Caki2 (cell line): Measurements from ENCODE around the gene DOK3. TPM values are rescaled to one million over a fixed set of nuclear protein-coding genes. Genes with fewer than 3 reads are reported as not detected.
A peak's percentile ranks its signal among the peaks of the same experiment; 100 is the strongest.
"Not testable (repeated sequence)": the region's sequence is repeated elsewhere in the genome, so short reads cannot be mapped to it uniquely, and the experiment has no call there.

ENCODE experiments used
- DNase-seq: peaks from one replicate; pipeline ENCODE4 v3.0.0-alpha.2; 2015; ENCODE audit warnings: low read depth
- in situ Hi-C: cut with HindIII; loops from 2 replicates; pipeline ENCODE4 v1.10.0; 2016; ENCODE audit warnings: low sequenced_read_pairs, low pct_unique_long_range_greater_than_20kb, mixed read lengths
- total RNA-seq: library from RNA; depleted of rRNA; stranded (reverse); fragments of >200 nt; shearing (Covaris generic); gene quantifications from 2 replicates; pipeline ENCODE4 v1.2.3, GENCODE V29; 2014; ENCODE audit warnings: low replicate concordance

DOK3 gene
- total RNA-seq, 1 experiment from 2014 or later = 0.57 TPM

DNA sequence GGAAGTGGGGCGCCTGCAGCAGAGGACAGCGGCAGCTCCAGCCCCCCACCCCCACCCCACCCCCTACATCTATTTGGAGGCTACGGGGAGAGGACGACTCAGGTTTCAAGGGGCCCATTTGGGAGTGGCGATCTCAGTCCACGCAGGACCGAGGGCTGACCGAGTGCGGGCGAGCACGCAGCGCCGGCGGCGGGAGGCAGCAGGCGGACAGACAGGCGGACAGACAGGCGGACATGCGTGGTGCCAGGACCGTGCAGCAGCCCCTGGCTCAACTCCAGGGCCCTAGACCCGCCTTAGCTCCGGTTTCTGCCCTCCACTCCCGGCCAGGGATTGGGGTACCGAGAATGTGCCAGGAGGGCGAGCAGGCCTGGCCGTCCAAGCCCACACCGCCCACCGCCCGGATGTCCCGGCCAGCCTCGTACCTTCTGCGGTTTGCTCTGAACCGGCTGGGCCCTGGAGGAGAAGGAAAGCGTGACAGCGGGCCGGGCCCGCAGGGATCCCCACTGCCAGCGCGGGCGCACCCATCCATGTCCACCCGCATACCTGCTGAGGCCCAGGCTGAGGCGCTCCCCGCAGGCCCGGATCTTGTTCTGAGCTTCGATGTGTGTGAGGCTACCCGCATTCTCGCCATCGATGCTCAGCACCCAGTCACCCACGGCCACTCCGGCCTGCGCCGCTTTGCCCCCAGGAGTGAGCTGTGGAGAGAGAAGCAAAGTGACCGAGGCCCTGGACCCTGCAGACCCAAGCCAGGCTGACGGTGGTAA is 17.5 kb downstream of the DOK3 start:
- DNase-seq = no peak
- in situ Hi-C loops = no loop called here

DNA sequence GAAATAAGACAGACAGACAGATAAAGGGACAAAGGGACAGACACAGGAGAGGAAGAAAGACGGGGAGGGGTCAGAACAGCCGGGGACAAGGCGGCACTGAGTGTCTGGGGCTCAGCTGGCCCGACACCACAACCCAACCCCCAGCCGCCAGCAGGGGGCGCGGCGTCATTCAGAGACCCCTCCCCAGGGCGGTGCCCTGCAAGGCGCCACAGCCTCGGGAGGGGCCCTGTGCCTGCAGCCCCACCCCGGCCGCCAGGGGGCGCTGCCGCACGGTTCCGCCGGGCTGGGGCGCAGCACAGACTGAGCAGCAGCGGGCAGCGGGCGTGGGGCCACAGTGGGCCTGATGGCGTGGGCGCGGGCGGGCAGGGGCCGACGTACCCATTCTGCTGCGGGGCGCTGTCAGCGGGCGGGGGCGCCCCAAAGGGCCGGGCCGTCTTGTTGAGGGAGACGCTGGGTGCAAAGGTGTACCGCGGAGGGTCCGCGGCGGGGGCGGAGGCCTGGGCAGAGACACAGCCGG is 18.1 kb downstream of the DOK3 start:
- in situ Hi-C loops = no loop called here
- DNase-seq = peak; percentile 48

DNA sequence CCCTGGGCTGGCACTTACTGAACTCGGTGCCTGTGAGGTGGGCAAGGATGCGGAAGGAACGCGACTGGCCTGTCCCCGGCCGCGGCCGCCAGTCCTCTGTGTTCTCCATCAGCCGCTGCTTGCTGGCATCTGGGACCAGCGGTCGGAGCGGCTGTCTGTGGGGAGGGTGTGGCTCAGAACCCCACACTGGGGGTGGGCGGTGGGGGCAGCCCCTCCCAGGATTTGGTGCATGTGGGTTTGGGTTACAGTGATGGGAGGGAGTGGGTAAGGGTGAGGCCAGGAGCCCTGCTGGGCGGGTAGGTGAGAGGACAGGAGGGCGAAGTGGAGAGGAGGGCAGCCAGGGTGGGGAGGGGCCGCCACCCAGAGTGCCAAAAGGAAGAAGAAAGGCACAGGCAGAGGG is 18.6 kb downstream of the DOK3 start:
- DNase-seq = no peak
- in situ Hi-C loops = no loop called here

DNA sequence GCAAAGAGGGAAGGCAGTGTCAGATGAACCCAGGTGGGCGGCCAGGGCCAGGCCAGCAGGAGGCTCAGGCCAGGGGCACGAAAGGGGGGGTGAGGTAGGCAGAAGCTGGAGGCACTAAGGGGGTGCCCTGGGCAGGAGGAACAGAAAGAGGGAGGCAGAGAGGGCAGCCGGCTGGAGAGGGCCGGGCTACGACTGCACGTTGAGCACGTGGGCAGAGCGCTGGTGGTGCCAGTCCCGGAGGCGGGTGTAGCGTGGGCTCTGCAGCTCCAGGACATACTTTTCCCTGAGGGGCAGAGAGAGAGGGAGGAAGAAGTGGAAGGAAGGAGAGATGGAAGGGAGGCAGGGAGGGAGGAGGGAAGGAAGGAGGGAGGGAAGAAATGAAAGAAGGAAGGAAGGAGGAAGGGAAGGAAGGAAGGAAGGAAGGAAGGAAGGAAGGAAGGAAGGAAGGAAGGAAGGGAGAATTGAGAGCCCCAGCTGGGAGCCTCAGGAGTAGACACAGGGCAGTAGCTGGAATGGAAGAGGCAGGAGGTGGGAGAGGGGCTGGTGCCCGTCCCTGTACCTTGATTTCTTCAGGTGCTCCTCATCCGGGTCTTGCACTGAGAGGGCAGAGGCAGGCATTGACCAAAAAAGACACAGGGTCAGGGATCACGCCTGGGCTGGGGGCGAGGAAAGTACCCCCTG is 19.2 kb downstream of the DOK3 start:
- no peak for DNase-seq
- in situ Hi-C loops = no loop called here

DNA sequence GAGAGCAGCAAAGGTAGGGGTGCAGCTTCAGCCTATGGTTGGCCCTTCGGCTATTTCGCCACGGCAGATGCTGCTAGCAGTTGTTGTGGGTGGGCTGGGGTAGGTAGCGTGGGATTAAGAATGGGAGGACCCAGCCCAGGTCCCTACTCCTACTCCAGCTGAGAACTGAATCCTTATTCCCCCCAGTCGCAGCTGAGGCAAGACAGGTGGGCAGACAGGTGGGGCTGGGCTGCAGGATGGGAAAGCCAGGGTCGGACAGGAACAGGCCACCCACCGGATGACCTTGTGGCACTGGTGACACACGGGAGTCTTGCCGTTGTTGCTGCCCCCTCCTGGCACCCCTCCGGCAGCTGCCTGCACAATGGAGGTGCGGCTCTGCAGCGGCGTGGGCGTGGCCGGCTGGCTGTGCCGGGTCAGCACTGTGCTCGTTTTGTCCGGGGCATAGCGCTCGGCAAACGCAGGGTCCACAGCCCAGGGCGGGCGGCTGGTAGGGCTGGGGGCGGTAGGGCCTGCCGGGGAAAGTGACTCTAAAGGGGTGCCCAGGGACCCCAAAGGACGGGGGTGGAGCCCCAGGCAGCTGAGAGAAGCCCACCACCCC is 20.4 kb downstream of the DOK3 start:
- DNase-seq = no peak

DNA sequence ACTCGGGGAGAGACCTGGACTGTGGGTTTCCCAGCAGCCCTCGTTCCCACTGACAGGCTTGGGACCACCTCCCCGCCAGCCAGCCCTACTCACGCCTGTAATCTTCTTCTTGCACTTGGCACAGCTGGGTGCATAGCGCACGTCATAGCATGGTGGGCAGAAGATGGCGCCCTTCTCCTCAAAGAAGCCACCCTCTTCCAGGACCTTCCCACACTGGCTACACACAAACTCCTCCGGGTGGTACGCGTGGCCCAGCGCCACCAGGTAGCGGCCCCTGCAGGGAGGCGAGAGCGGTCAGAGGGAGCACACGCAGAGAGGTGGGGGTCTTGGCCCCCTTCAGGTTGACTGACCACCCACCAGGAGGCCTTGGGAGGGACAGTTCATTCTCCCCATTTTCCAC is 21.7 kb downstream of the DOK3 start:
- in situ Hi-C loops = no loop called here
- no peak for DNase-seq

More for the DNA sequence above, 20.4 kb downstream of the DOK3 start:
- in situ Hi-C loops = no loop called here

DNA sequence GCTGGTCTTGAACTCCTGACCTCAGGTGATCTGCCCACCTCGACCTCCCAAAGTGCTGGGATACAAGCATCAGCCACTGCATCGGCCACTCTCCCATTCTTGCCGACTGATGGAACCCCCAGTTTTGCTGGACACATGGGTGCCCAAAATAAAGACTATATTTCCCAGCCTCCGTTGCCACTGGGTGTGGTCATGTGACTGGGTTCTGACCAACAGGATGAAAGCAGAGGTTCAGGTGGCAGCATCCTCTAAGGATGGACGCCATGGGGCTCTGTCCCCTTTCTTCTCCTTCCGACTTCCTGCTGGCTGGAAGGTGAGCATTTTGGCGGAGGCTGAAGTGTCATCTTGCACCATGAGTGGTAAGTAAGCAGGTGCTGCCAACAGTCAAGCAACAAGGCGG is 22.5 kb downstream of the DOK3 start:
- in situ Hi-C loops = no loop called here
- no peak for DNase-seq

DNA sequence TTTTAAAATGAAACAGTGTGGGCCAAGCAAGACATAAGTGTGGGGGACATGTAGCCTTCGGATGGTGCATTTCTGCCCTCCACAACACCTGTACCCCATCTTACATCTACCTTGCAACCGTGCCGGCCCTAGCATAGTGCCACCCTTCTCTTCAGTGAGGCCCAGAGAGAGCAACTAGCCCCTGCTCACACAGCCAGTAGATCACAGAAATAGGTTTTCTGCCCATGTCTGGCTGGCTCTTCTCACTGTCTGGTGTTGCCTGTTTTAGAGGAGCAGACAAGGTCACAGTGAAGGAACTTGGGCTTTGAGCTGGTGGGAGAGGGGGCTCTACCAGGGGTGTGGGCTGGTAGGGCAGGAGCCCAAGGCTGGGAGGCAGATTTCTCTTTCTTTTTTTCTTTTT is 23.4 kb downstream of the DOK3 start:
- in situ Hi-C loops = no loop called here
- no peak for DNase-seq

DNA sequence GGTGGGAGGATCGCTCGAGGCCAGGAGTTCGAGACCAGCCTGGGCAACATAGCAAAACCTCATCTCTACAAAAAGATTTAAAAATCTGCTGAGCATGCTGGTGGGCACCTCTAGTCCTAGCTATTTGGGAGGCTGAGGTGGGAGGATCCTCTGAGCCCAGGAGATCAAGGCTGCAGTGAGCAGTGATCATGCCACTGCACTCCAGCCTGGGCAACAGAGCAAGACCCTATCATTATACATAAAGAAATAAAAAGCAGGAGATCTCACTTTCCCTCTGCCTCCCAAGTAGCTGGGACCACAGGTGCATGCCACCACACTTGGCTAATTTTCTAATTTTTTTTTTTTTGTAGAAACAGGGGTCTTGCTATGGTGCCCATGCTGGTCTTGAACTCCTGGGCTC is 23.9 kb downstream of the DOK3 start:
- DNase-seq, in situ Hi-C loops: not testable (repeated sequence)

DNA sequence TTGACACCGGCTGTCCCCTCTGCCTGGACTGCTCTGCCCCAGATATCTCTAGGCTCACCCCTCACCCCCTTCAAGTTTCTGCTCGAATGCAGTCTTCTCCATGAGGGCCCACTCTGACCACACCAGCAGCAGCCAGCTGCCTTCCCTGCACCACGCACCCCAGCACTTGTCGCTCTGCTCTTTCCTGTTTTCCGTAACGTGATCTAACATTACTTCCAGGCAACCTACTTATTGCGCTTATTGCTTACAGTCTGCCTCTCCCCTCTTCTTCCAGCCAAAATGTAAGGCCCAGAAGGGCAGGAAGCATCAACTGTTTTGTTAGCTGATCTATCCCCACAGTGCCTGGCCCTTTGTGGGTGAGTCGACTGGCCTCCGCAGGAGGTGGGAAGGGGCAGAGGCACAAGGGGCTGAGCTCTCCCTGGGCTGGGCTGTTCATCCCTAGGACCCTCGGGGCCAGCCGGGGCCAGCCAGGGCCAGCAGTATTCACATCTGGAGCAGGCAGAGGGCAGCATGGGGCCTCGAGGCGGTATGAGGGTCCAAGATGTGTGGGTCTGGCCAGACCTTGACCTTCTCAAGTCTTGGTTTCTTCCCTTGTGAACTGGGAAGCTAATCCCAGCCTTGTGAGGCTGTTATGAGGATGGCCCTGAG is 24.6 kb downstream of the DOK3 start:
- DNase-seq = no peak
- in situ Hi-C loops = no loop called here

DNA sequence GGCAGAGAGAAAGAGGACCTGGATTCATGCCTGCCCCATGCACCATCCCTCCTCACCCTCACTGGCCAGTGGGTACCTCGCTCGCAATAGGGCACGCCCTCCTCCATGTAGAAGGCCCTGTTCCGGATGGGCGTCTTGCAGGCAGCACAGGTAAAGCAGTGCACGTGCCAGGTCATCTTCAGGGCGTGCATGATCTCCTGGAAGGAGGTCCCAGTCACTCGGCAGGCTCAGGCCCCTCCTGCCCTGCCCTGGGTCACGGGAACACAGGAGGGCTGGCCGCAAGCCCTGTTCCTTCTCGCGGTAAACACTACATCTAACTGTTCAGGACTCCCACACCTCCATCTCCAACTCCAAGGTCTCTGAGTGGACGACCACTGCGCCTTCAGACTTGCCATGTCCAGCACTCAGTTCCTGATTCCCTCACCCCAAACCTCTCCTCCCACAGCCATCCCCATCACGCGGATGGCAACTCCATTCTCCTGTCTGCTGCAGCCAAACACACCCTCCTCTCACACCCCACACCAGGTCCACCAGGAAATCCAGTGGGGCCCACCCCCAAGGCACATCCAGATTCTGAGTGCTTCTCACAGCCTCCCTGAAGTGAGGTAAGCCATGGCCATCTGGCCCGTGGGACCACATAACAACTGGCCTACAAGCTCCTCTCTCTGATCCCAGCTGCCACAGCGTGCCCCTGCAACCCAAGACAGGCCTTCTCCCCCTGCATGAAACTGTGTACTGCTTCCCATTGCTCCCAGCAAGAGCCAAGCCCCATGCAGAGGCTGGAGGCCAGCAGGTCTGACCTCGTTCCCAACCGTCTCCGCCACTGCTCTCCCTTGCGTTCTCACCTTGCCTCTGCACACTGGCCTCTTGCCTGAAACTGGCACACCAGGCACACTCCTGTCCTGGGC is 25.4 kb downstream of the DOK3 start:
- no peak for DNase-seq
- in situ Hi-C loops = no loop called here

DNA sequence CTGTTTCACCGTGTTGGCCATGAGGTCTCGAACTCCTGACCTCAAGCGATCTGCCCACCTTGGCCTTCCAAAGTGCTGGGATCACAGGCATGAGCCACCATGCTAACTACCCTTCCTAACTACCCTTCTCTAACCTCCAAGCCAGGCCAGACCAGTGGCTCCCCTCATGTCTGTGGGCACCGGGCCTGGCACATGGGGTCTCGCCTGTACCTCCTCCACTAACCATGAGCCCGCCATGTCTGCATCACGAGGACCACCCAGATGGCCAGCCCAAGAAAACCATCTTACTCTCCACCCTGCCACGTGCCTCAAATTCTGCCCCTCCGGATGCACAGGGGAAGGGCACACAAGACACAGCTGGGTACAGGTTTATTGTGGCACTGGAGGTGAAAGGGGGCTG is 26.6 kb downstream of the DOK3 start:
- in situ Hi-C loops = no loop called here
- no peak for DNase-seq

DNA sequence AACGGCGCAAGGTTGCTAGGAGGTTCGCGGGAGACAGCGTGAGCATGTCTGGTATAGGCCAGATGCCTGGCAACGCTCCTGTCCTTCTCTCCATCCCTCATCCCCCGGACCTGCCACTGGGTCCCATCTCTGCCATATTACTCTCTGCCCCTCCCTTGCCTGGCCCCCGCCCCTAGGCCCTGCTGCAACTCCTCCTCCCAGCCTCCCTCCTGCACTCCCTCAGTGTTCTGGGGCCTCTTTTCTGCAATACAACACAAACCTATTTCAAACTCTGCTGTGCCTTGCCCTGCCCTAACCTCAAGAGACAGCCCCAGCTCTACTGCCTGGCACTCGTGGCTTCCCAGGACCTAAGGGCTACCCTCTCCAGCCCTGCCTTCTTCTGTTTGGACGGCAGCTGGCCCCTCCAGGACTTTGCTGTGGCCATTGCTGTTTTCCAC is 27.2 kb downstream of the DOK3 start:
- in situ Hi-C loops = no loop called here

DNA sequence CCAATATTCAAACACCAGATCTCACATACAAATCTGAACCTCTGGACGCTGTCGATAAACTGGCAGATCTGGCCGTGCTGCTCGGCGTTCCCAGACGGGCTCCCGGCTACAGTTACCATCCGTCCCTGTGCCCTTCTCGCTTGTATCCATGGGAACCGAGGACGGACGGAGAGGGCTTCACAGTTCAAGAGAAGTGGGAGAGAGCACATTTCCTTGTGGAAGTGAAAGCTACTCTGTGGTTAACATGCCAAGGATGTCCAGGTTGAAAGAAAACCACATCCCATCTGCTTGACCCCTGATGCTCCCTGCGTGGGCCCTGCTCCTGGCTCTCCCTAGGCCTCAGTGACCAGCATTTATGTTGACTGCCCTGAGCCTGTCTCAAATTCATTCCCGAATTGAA is 29.9 kb downstream of the DOK3 start:
- in situ Hi-C loops = no loop called here
- DNase-seq = no peak

More for the DNA sequence above, 27.2 kb downstream of the DOK3 start:
- no peak for DNase-seq

DNA sequence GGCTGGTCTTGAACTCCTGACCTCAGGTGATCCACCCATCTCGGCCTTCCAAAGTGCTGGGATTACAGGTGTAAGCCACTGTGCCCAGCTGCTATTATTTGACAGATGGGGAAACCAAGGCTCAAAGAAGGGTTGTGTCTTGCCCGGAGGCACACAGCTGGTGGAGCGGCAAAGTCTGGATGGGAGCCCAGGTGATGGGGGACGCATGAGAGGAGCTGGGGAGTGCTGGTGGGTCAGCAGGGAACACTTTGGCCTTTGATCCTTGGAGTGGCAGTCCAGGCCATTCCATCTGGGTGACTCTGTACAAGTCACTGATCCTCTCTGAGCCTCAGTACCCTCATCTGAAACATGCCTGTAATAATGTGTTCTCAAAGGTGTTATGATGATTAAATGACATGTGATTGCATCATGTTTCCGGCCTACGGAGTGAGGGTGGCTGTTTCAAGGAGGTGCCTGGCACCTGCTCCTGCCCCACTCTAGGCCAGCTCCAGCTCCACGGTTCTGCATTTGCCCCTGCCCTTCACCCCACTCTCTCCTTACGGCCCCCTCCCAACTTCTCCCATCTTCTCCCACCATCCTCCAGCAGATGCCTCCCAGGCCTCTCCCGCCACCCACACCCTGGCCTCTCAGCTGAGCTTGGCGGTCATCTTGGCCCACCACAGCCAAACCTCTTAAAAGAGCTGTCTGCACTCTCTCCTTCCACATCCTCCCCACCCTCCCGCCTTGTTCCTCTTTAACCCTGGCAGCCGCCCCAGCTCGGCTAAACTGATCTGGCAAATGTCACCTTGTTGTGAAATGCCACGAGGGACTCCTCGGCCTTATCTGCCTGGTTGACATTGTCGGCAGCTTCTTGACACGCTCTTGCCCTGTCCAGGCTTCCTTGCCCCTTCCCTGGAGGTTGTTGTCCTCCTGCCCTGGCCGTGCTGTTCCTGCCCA is 30.6 kb downstream of the DOK3 start:
- no peak for DNase-seq

DNA sequence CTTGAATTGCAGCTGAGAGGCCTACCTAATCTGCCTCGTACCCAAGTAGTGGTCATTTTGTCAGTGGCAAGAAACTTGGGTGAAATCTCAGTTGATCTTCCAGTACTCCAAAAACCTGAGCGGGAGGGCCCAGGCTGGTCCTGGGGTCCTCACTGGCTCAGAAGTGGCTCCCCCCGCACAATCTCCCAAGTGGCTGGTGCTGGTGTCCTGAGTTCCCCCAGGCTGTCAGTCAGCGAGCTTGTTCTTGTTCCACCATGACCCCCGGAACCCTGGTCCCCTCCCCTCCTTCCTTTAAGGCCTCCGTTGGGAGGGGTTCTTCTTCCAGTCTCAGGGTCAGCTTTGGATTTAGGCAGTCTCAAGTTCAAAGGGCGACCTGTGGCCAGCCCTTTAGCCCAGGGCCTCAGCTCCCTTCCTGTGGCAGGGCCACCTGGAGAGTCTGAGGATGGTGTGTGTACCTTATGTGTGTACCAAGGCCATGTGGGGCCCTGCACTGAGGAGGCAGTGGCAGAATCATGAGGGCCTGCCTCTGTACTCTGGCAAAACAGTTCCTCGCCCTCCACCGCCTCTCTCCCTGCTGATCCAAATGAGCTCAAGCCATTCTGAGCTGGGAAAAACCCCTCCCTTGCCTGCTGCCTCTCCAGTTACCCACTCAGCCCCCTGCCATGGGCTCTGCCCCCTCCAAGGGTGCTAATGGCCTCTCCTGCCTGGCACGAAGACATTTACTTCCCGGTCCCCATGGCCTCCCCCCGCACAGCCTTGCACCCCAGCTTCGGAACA is 31.7 kb downstream of the DOK3 start:
- no peak for DNase-seq
- in situ Hi-C loops = no loop called here

More for the DNA sequence above, 30.6 kb downstream of the DOK3 start:
- in situ Hi-C loops = no loop called here
